WTC11 (cell line): ENCODE results near the gene CEP76. TPM values are rescaled to one million over a fixed set of nuclear protein-coding genes. Genes with fewer than 3 reads are reported as not detected.

Experiments
- CREB1 ChIP-seq: sonication (generic); formaldehyde crosslinking; IDR thresholded peaks from 2 replicates; pipeline ENCODE4 v1.8.0; 2023; ENCODE audit warnings: mild to moderate bottlenecking, missing genetic modification reagents
- CREM ChIP-seq: sonication (generic); formaldehyde crosslinking; IDR thresholded peaks from 2 replicates; pipeline ENCODE4 v1.8.1; 2022; ENCODE audit warnings: mild to moderate bottlenecking, missing genetic modification reagents, moderate library complexity
- FOXK1 ChIP-seq: sonication (generic); formaldehyde crosslinking; IDR thresholded peaks from 2 replicates; pipeline ENCODE4 v1.8.0; 2022; ENCODE audit warnings: mild to moderate bottlenecking, moderate library complexity, missing genetic modification reagents
- HMGA2 ChIP-seq: fragments of 250-450 bp; sonication (Bioruptor Pico); IDR thresholded peaks from 2 replicates; pipeline ENCODE4 v1.4.0; 2021; ENCODE audit warnings: mild to moderate bottlenecking, moderate library complexity
- NFE2L1 ChIP-seq: sonication (generic); formaldehyde crosslinking; IDR thresholded peaks from 2 replicates; pipeline ENCODE4 v1.8.1; 2023; ENCODE audit warnings: missing genetic modification reagents
- PRRX2 ChIP-seq: fragments of 250-450 bp; sonication (Bioruptor Pico); IDR thresholded peaks from 2 replicates; pipeline ENCODE4 v1.8.0; 2021; ENCODE audit warnings: mild to moderate bottlenecking
- RELA ChIP-seq: sonication (generic); formaldehyde crosslinking; IDR thresholded peaks from 2 replicates; pipeline ENCODE4 v1.8.1; 2022; ENCODE audit warnings: missing genetic modification reagents, mild to moderate bottlenecking, borderline replicate concordance
- RORB ChIP-seq: fragments of 250-450 bp; sonication (Bioruptor Pico); IDR thresholded peaks from 2 replicates; pipeline ENCODE4 v1.9.0; 2021; ENCODE audit warnings: mild to moderate bottlenecking
- SMAD3 ChIP-seq: sonication (generic); formaldehyde crosslinking; IDR thresholded peaks from 2 replicates; pipeline ENCODE4 v1.8.0; 2022; ENCODE audit warnings: missing genetic modification reagents, mild to moderate bottlenecking, borderline replicate concordance
- TEAD1 ChIP-seq: sonication (generic); formaldehyde crosslinking; IDR thresholded peaks from 2 replicates; pipeline ENCODE4 v1.8.0; 2022; ENCODE audit warnings: mild to moderate bottlenecking, missing genetic modification reagents
- ZNF219 ChIP-seq: sonication (generic); formaldehyde crosslinking; IDR thresholded peaks from 2 replicates; pipeline ENCODE4 v1.8.0; 2023; ENCODE audit warnings: missing genetic modification reagents, mild to moderate bottlenecking, borderline replicate concordance
- ZNF232 ChIP-seq: sonication (generic); formaldehyde crosslinking; IDR thresholded peaks from 2 replicates; pipeline ENCODE4 v1.8.0; 2022; ENCODE audit warnings: mild to moderate bottlenecking, missing genetic modification reagents
- ZNF263 ChIP-seq: sonication (generic); formaldehyde crosslinking; IDR thresholded peaks from 2 replicates; pipeline ENCODE4 v1.8.1; 2022; ENCODE audit warnings: low read depth, mild to moderate bottlenecking, moderate library complexity, missing genetic modification reagents
- ZNF396 ChIP-seq: fragments of 250-450 bp; sonication (Bioruptor Pico); IDR thresholded peaks from 2 replicates; pipeline ENCODE4 v1.8.0; 2021; ENCODE audit warnings: mild to moderate bottlenecking, moderate library complexity, borderline replicate concordance
- total RNA-seq: library from RNA; stranded (reverse); gene quantifications from 3 replicates; pipeline ENCODE4 v1.2.3, GENCODE V29; 2021
- TF ChIP-seq, protein P1 (sequence below): sonication (generic); formaldehyde crosslinking; IDR thresholded peaks from 2 replicates; pipeline ENCODE4 v1.8.1; 2022; ENCODE audit warnings: low read depth, missing genetic modification reagents, borderline replicate concordance
- TF ChIP-seq, protein P2 (sequence below): sonication (generic); formaldehyde crosslinking; conservative IDR thresholded peaks from 2 replicates; pipeline ENCODE4 v1.8.1; 2023; ENCODE audit warnings: mild to moderate bottlenecking, low read depth, missing genetic modification reagents, moderate library complexity
- TF ChIP-seq, protein P3 (sequence below): sonication (generic); formaldehyde crosslinking; IDR thresholded peaks from 2 replicates; pipeline ENCODE4 v1.8.0; 2023; ENCODE audit warnings: mild to moderate bottlenecking, missing genetic modification reagents
- TF ChIP-seq, protein P4 (sequence below): sonication (generic); formaldehyde crosslinking; IDR thresholded peaks from 2 replicates; pipeline ENCODE4 v1.8.0; 2023; ENCODE audit warnings: missing genetic modification reagents
- TF ChIP-seq, protein P5 (sequence below): fragments of 250-450 bp; sonication (Bioruptor Pico); IDR thresholded peaks from 2 replicates; pipeline ENCODE4 v1.9.0; 2021; ENCODE audit warnings: moderate library complexity, mild to moderate bottlenecking, inconsistent platforms, borderline replicate concordance
- TF ChIP-seq, protein P6 (sequence below): fragments of 250-450 bp; sonication (Bioruptor Pico); conservative IDR thresholded peaks from 2 replicates; pipeline ENCODE4 v1.9.0; 2021; ENCODE audit warnings: mild to moderate bottlenecking
- TF ChIP-seq, protein P7 (sequence below): sonication (generic); formaldehyde crosslinking; IDR thresholded peaks from 2 replicates; pipeline ENCODE4 v1.8.1; 2023; ENCODE audit warnings: mild to moderate bottlenecking, moderate library complexity, missing genetic modification reagents
- TF ChIP-seq, protein P8 (sequence below): sonication (generic); formaldehyde crosslinking; IDR thresholded peaks from 2 replicates; pipeline ENCODE4 v1.8.1; 2022; ENCODE audit warnings: mild to moderate bottlenecking, moderate library complexity, missing genetic modification reagents
- TF ChIP-seq, protein P9 (sequence below): sonication (generic); formaldehyde crosslinking; IDR thresholded peaks from 2 replicates; pipeline ENCODE4 v1.8.1; 2022; ENCODE audit warnings: missing genetic modification reagents, borderline replicate concordance

Gene CEP76
- total RNA-seq, 1 experiment from 2014 or later = 16.9 TPM

DNA sequence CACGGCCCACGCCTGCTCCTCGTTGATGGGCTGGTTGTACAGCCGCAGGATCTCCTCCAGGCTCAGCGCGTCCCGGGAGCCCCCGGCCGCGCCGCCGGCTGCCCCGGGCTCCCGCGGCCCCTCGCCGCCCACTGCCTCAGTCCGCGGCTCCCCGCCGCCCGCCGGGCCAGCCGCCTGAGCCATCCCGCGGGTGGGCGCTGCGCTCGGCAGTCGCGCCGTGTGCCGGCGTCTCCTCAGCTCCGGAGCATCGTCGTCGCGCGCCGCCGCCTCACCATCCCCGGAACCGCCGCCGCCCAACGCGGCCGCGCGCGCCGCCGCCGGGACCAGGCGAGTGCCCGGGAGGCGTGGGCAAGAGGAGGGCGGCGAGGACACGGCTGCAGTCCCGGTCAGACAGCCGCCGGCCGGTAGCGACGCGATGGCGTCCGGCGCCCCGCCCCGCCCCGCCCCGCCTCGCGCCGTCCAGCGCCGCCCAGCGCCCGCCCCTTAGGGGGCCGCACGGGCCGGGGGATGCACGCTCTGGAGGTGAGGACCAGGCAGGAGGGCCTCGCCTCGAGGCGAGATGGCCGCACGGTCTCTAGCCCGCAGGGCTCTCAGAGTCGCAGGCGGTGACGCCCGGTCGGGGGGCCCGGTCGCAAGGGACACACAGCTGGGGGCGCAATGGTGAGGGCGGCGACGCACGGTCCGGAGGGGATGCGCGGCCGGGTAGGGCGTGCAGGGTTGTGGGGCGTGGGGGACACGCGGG, 44.7 kb downstream of the CEP76 start, which contains the start of gene SPIRE1 (continued):
- TF ChIP-seq FOXK1 (CRISPR knock-in tag) (0 out of 2 replicates have a peak, but pooled peaks have one; percentile 67), HMGA2 (CRISPR knock-in tag) (no peak), SMAD3 (CRISPR knock-in tag) (no peak), PRRX2 (CRISPR knock-in tag) (no peak), RELA (CRISPR knock-in tag) (no peak), CREB1 (CRISPR knock-in tag) (peak; percentile 65; the same call in 1 of the 2 replicates), ZNF263 (no peak), TEAD1 (CRISPR knock-in tag) (peak; percentile 69), ZNF232 (CRISPR knock-in tag) (peak; percentile 35; the same call in 1 of the 2 replicates), ZNF219 (CRISPR knock-in tag) (no peak), RORB (CRISPR knock-in tag) (no peak), ZNF396 (CRISPR knock-in tag) (no peak), NFE2L1 (CRISPR knock-in tag) (no peak), CREM (no peak)
- TF ChIP-seq, protein P1, sequence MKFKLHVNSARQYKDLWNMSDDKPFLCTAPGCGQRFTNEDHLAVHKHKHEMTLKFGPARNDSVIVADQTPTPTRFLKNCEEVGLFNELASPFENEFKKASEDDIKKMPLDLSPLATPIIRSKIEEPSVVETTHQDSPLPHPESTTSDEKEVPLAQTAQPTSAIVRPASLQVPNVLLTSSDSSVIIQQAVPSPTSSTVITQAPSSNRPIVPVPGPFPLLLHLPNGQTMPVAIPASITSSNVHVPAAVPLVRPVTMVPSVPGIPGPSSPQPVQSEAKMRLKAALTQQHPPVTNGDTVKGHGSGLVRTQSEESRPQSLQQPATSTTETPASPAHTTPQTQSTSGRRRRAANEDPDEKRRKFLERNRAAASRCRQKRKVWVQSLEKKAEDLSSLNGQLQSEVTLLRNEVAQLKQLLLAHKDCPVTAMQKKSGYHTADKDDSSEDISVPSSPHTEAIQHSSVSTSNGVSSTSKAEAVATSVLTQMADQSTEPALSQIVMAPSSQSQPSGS (CRISPR knock-in tag) = no peak
- TF ChIP-seq, protein P2, sequence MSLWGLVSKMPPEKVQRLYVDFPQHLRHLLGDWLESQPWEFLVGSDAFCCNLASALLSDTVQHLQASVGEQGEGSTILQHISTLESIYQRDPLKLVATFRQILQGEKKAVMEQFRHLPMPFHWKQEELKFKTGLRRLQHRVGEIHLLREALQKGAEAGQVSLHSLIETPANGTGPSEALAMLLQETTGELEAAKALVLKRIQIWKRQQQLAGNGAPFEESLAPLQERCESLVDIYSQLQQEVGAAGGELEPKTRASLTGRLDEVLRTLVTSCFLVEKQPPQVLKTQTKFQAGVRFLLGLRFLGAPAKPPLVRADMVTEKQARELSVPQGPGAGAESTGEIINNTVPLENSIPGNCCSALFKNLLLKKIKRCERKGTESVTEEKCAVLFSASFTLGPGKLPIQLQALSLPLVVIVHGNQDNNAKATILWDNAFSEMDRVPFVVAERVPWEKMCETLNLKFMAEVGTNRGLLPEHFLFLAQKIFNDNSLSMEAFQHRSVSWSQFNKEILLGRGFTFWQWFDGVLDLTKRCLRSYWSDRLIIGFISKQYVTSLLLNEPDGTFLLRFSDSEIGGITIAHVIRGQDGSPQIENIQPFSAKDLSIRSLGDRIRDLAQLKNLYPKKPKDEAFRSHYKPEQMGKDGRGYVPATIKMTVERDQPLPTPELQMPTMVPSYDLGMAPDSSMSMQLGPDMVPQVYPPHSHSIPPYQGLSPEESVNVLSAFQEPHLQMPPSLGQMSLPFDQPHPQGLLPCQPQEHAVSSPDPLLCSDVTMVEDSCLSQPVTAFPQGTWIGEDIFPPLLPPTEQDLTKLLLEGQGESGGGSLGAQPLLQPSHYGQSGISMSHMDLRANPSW (CRISPR knock-in tag) = peak; percentile 74; the same call in 1 of the 2 replicates
- TF ChIP-seq, protein P3, sequence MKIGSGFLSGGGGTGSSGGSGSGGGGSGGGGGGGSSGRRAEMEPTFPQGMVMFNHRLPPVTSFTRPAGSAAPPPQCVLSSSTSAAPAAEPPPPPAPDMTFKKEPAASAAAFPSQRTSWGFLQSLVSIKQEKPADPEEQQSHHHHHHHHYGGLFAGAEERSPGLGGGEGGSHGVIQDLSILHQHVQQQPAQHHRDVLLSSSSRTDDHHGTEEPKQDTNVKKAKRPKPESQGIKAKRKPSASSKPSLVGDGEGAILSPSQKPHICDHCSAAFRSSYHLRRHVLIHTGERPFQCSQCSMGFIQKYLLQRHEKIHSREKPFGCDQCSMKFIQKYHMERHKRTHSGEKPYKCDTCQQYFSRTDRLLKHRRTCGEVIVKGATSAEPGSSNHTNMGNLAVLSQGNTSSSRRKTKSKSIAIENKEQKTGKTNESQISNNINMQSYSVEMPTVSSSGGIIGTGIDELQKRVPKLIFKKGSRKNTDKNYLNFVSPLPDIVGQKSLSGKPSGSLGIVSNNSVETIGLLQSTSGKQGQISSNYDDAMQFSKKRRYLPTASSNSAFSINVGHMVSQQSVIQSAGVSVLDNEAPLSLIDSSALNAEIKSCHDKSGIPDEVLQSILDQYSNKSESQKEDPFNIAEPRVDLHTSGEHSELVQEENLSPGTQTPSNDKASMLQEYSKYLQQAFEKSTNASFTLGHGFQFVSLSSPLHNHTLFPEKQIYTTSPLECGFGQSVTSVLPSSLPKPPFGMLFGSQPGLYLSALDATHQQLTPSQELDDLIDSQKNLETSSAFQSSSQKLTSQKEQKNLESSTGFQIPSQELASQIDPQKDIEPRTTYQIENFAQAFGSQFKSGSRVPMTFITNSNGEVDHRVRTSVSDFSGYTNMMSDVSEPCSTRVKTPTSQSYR (CRISPR knock-in tag) = peak; percentile 74; the same call in 1 of the 2 replicates
- TF ChIP-seq, protein P4, sequence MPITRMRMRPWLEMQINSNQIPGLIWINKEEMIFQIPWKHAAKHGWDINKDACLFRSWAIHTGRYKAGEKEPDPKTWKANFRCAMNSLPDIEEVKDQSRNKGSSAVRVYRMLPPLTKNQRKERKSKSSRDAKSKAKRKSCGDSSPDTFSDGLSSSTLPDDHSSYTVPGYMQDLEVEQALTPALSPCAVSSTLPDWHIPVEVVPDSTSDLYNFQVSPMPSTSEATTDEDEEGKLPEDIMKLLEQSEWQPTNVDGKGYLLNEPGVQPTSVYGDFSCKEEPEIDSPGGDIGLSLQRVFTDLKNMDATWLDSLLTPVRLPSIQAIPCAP (CRISPR knock-in tag) = no peak
- TF ChIP-seq, protein P5, sequence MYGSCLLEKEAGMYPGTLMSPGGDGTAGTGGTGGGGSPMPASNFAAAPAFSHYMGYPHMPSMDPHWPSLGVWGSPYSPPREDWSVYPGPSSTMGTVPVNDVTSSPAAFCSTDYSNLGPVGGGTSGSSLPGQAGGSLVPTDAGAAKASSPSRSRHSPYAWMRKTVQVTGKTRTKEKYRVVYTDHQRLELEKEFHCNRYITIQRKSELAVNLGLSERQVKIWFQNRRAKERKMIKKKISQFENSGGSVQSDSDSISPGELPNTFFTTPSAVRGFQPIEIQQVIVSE (CRISPR knock-in tag) = no peak
- TF ChIP-seq, protein P6, sequence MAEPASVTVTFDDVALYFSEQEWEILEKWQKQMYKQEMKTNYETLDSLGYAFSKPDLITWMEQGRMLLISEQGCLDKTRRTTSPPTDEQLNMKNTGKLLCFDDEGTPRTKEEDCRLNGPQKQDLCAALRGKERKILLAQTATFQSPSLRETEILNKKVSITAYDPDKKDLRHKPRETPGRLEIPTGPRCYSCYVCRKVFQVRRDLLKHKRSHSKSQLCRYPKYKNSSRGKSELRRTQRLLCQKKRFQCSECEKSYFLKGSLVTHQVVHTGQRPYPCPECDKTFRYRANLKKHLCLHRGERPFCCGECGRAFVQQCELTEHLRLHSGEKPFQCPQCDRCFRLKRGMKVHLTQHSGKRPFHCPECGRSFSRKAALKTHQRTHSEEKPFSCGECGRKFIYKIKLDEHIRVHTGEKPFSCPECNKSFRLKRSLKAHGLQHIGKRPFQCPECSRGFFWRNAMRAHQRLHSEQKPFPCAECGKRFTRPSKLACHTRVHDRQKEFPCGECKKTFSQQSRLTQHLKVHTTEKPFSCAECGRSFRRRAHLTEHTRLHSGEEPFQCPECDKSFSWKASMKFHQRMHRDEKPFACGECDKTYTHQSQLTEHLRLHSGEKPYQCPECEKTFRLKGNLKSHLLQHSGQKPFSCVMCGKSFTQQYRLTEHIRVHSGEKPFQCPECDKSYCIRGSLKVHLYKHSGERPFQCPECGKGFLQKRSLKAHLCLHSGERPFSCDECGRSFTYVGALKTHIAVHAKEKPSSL (CRISPR knock-in tag) = no peak
- TF ChIP-seq, protein P7, sequence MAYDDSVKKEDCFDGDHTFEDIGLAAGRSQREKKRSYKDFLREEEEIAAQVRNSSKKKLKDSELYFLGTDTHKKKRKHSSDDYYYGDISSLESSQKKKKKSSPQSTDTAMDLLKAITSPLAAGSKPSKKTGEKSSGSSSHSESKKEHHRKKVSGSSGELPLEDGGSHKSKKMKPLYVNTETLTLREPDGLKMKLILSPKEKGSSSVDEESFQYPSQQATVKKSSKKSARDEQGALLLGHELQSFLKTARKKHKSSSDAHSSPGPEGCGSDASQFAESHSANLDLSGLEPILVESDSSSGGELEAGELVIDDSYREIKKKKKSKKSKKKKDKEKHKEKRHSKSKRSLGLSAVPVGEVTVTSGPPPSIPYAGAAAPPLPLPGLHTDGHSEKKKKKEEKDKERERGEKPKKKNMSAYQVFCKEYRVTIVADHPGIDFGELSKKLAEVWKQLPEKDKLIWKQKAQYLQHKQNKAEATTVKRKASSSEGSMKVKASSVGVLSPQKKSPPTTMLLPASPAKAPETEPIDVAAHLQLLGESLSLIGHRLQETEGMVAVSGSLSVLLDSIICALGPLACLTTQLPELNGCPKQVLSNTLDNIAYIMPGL (CRISPR knock-in tag) = peak; percentile 63; the same call in 1 of the 2 replicates
- TF ChIP-seq, protein P8, sequence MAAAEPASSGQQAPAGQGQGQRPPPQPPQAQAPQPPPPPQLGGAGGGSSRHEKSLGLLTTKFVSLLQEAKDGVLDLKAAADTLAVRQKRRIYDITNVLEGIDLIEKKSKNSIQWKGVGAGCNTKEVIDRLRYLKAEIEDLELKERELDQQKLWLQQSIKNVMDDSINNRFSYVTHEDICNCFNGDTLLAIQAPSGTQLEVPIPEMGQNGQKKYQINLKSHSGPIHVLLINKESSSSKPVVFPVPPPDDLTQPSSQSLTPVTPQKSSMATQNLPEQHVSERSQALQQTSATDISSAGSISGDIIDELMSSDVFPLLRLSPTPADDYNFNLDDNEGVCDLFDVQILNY = 0 out of 2 replicates have a peak, but pooled peaks have one; percentile 43
- TF ChIP-seq, protein P9, sequence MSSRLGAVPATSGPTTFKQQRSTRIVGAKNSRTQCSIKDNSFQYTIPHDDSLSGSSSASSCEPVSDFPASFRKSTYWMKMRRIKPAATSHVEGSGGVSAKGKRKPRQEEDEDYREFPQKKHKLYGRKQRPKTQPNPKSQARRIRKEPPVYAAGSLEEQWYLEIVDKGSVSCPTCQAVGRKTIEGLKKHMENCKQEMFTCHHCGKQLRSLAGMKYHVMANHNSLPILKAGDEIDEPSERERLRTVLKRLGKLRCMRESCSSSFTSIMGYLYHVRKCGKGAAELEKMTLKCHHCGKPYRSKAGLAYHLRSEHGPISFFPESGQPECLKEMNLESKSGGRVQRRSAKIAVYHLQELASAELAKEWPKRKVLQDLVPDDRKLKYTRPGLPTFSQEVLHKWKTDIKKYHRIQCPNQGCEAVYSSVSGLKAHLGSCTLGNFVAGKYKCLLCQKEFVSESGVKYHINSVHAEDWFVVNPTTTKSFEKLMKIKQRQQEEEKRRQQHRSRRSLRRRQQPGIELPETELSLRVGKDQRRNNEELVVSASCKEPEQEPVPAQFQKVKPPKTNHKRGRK = no peak
